ENCODE measurements around the gene LRMDA. TPM values are rescaled to one million over a fixed set of nuclear protein-coding genes. Genes with fewer than 3 reads are reported as not detected.

Gene LRMDA
- total RNA-seq, 1 donor from 2014 or later, result 19.4 TPM

GRCh38 chr10:75980419-75981002 is 549.1 kb downstream of the LRMDA start:
- peaks cover 6% of the 10 kb centered on the region for H3K27me3 Mint-ChIP-seq (ENCODE audit: unreplicated experiment)

GRCh38 chr10:75982611-75983369 is 551.4 kb downstream of the LRMDA start:
- Mint-ChIP-seq H3K27me3 (ENCODE audit: unreplicated experiment) (peaks cover 4% of the 10 kb centered on the region), H3K27ac (ENCODE audit: unreplicated experiment) (no peak overlapping the region), H3K4me3 (ENCODE audit: unreplicated experiment) (no peak overlapping the region), H3K4me1 (ENCODE audit: unreplicated experiment) (peaks cover 19% of the 10 kb centered on the region), H3K36me3 (ENCODE audit: low read depth, unreplicated experiment) (no peaks in the 10 kb centered on the region), H3K9me3 (ENCODE audit: unreplicated experiment) (no peaks in the 10 kb centered on the region)
- TF ChIP-seq, protein P1, sequence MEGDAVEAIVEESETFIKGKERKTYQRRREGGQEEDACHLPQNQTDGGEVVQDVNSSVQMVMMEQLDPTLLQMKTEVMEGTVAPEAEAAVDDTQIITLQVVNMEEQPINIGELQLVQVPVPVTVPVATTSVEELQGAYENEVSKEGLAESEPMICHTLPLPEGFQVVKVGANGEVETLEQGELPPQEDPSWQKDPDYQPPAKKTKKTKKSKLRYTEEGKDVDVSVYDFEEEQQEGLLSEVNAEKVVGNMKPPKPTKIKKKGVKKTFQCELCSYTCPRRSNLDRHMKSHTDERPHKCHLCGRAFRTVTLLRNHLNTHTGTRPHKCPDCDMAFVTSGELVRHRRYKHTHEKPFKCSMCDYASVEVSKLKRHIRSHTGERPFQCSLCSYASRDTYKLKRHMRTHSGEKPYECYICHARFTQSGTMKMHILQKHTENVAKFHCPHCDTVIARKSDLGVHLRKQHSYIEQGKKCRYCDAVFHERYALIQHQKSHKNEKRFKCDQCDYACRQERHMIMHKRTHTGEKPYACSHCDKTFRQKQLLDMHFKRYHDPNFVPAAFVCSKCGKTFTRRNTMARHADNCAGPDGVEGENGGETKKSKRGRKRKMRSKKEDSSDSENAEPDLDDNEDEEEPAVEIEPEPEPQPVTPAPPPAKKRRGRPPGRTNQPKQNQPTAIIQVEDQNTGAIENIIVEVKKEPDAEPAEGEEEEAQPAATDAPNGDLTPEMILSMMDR (IDR thresholded peaks at IDR 0.05; ENCODE audit: unreplicated experiment), result no peak
- no peak for DNase-seq (ENCODE audit: low spot score)

More at GRCh38 chr10:75980419-75981002, 549.1 kb downstream of the LRMDA start:
- peak overlapping the region; percentile 5 for H3K27ac Mint-ChIP-seq (ENCODE audit: unreplicated experiment)
- no peaks in the 10 kb centered on the region for H3K9me3 Mint-ChIP-seq (ENCODE audit: unreplicated experiment)
- H3K4me3 Mint-ChIP-seq (ENCODE audit: unreplicated experiment), result no peak overlapping the region
- TF ChIP-seq, protein P1 (IDR thresholded peaks at IDR 0.05; ENCODE audit: unreplicated experiment), result no peak
- no peak for DNase-seq (ENCODE audit: low spot score)
- H3K36me3 Mint-ChIP-seq (ENCODE audit: low read depth, unreplicated experiment), result peaks cover 4% of the 10 kb centered on the region
- H3K4me1 Mint-ChIP-seq (ENCODE audit: unreplicated experiment), result peaks cover 10% of the 10 kb centered on the region

GRCh38 chr10:75984067-75984466 is 552.6 kb downstream of the LRMDA start:
- Mint-ChIP-seq H3K27ac (ENCODE audit: unreplicated experiment) (no peak overlapping the region), H3K9me3 (ENCODE audit: unreplicated experiment) (no peaks in the 10 kb centered on the region), H3K4me3 (ENCODE audit: unreplicated experiment) (no peak overlapping the region), H3K4me1 (ENCODE audit: unreplicated experiment) (peaks cover 19% of the 10 kb centered on the region), H3K36me3 (ENCODE audit: low read depth, unreplicated experiment) (no peaks in the 10 kb centered on the region), H3K27me3 (ENCODE audit: unreplicated experiment) (peaks cover 4% of the 10 kb centered on the region)
- DNase-seq (ENCODE audit: low spot score), result no peak
- TF ChIP-seq, protein P1 (IDR thresholded peaks at IDR 0.05; ENCODE audit: unreplicated experiment), result no peak

DNA sequence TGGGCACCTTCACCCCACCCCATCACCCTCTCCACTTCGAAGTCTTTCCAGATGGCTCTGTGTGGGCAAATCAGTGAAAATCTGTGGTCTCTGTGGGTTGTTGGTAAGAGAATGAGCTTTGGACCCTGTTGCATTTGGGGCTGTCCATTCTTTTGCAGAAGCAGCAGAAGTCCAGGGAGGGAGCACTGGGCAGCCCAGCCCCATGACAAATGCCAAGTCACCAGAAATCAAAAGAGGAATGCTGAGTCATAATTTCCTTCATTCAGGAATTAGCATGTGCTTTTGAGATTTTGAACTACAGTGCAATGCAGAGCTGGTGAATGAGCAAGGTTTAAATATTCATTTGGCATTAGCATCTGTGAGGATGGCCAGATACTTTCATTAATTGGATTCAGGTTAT is 556.2 kb downstream of the LRMDA start:
- Mint-ChIP-seq H3K27ac (ENCODE audit: unreplicated experiment) (no peak overlapping the region), H3K27me3 (ENCODE audit: unreplicated experiment) (no peaks in the 10 kb centered on the region), H3K36me3 (ENCODE audit: low read depth, unreplicated experiment) (no peaks in the 10 kb centered on the region), H3K9me3 (ENCODE audit: unreplicated experiment) (no peaks in the 10 kb centered on the region), H3K4me1 (ENCODE audit: unreplicated experiment) (peaks cover 14% of the 10 kb centered on the region), H3K4me3 (ENCODE audit: unreplicated experiment) (no peak overlapping the region)
- DNase-seq (ENCODE audit: low spot score), result no peak
- TF ChIP-seq, protein P1 (IDR thresholded peaks at IDR 0.05; ENCODE audit: unreplicated experiment), result no peak
